Mesothelial cell of epicardium (in vitro differentiated cells): ENCODE measurements around the gene FBXO31. TPM values are rescaled to one million over a fixed set of nuclear protein-coding genes. Genes with fewer than 3 reads are reported as not detected.

Experiments
- DNase-seq, 2 experiments: peaks; one replicate each; pipeline ENCODE4 v3.0.0; 2021; ENCODE audit warnings: low spot score in 2 of 2; ENCODE audit not compliant: unreplicated experiment in 2 of 2
- H3K27ac Mint-ChIP-seq: 2 replicates; pipeline ENCODE4 v1.8.0; 2021; ENCODE audit warnings: mixed read lengths
- H3K27me3 Mint-ChIP-seq: 2 replicates; pipeline ENCODE4 v1.8.0; 2021; ENCODE audit warnings: low read depth, mixed read lengths
- H3K36me3 Mint-ChIP-seq: 2 replicates; pipeline ENCODE4 v1.8.0; 2021; ENCODE audit warnings: mixed read lengths
- H3K4me1 Mint-ChIP-seq: 2 replicates; pipeline ENCODE4 v1.8.0; 2021; ENCODE audit warnings: mixed read lengths
- H3K4me3 Mint-ChIP-seq: 2 replicates; pipeline ENCODE4 v1.8.0; 2021; ENCODE audit warnings: mild to moderate bottlenecking, moderate library complexity, mixed read lengths
- H3K9me3 Mint-ChIP-seq: 2 replicates; pipeline ENCODE4 v1.8.0; 2021; ENCODE audit warnings: mixed read lengths
- CTCF ChIP-seq: fragments of 200-600 bp; sonication (generic); IDR thresholded peaks from one replicate; pipeline ENCODE4 v1.5.0; 2021; ENCODE audit warnings: antibody characterized with exemption; ENCODE audit not compliant: unreplicated experiment
- total RNA-seq: library from RNA; stranded (reverse); gene quantifications from 3 replicates; pipeline ENCODE4 v1.2.1, GENCODE V29; 2021

Gene FBXO31
- total RNA-seq, 1 donor from 2014 or later: 38.1 TPM

DNA sequence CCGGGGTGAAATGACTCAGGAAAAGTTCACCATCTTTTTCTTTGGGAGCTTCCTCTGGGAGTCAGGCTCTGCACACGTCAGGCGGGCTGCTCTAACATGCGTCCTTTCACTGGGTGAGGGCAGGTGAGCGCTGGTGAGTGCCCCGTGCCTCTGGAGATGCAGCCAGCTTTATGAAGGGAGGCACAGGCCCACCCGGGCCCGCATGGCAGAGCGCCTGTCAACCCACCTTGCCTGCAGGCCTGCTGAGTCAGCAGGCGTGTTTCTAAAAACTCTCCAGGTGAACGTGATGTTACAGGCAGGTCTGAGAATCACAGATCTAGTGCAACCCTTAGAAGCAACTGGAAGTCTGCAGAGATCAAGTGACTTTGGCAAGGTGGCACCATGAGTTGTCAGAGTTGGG, 27.0 kb upstream of the FBXO31 start:
- no peaks in the 10 kb centered on the region for H3K4me1 Mint-ChIP-seq
- peaks cover 26% of the 10 kb centered on the region for H3K36me3 Mint-ChIP-seq
- no peak overlapping the region for H3K27ac Mint-ChIP-seq

GRCh38 chr16:87409781-87410180, 26.2 kb upstream of the FBXO31 start:
- DNase-seq: no peak
- no peak overlapping the region for H3K4me3 Mint-ChIP-seq
- TF ChIP-seq CTCF: no peak
- H3K27me3 Mint-ChIP-seq: no peaks in the 10 kb centered on the region
- no peaks in the 10 kb centered on the region for H3K9me3 Mint-ChIP-seq
- H3K4me1 Mint-ChIP-seq: no peaks in the 10 kb centered on the region
- H3K27ac Mint-ChIP-seq: no peak overlapping the region
- H3K36me3 Mint-ChIP-seq: peaks cover 28% of the 10 kb centered on the region

More for the DNA sequence above, 27.0 kb upstream of the FBXO31 start:
- H3K9me3 Mint-ChIP-seq: no peaks in the 10 kb centered on the region
- no peak for TF ChIP-seq CTCF
- DNase-seq: no peak
- H3K4me3 Mint-ChIP-seq: no peak overlapping the region
- H3K27me3 Mint-ChIP-seq: no peaks in the 10 kb centered on the region

DNA sequence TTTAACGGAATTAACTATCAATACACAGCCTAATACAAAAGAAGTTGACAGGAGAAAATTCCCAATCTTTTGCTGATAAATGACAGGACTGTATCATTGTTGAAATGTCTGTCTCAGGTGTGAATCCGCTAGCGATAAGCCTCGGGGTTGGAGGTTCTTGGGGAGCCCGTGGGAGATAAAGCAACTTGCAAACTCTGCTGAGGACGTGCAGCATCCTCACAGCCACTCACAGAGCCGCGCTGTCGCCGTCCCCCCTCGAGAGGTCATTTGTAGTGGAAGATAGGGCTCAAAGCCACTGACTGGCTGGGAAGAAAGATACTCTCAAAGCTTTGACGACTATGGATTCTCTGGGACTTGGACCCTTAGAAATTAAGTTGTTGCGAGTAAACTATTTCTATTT, 25.6 kb upstream of the FBXO31 start:
- DNase-seq: no peak
- H3K9me3 Mint-ChIP-seq: no peaks in the 10 kb centered on the region
- H3K27ac Mint-ChIP-seq: peak overlapping the region; percentile 16
- H3K27me3 Mint-ChIP-seq: no peaks in the 10 kb centered on the region
- no peak overlapping the region for H3K4me3 Mint-ChIP-seq
- no peaks in the 10 kb centered on the region for H3K4me1 Mint-ChIP-seq
- no peak for TF ChIP-seq CTCF
- peaks cover 28% of the 10 kb centered on the region for H3K36me3 Mint-ChIP-seq

DNA sequence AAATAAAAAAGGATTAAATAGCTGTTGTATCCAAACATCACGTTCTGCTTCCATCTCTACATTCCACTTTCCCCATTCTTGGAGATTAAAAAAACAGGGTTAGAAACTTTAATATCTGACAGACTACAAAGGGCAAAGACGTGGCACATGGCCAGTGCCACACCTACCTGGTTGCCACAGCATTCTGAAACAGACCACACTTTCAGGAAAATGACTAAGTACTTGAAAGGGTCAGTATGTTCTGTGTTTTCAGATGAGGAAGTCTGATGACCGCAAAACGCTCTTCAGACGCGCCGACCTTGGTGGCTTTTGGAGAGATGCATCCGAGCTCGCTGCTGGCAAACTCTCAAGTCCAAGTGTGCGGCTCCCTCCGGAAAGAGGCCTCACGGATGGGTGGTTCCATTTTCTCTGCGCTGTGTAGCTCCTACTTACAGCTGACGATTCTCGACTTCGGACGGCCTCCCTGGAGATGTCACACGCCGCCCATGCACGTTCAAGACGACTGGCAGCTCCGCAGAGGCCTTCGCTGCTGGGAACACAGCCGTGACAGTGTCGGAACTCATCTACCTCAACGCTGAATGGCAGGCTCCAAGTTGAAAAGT, 24.0 kb upstream of the FBXO31 start:
- DNase-seq: no peak
- no peak for TF ChIP-seq CTCF
- Mint-ChIP-seq H3K4me1 (no peaks in the 10 kb centered on the region), H3K9me3 (no peaks in the 10 kb centered on the region), H3K27me3 (no peaks in the 10 kb centered on the region), H3K27ac (no peak overlapping the region), H3K36me3 (peaks cover 31% of the 10 kb centered on the region), H3K4me3 (no peak overlapping the region)

DNA sequence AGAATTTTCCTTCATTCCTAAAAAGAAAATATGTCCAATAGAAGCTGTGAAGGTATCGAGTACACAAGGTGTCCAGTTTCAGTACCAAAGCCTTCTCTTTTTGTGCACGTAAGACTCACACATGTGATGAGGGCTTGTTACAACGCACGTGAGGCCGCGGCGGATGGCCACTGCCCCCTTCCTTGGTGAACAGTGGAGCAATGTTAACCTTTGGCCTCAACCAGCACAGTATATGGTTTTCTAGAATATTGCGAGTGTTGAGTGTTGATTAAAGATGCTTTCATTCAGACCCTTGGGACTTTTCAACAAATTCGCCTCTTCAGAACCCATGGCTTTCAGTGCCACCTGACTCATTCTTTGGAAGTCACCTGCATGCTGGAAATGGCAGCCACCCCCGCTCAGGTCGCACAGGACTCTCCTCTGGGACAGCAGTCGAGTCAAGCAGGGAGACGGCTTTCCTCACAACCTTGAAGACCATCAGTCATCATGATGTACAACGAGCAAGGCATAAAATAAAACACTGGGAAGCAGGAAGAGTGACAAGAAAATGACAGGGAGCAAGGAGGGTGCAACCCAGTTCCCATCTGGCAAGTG, 23.0 kb upstream of the FBXO31 start:
- no peak overlapping the region for H3K27ac Mint-ChIP-seq
- no peaks in the 10 kb centered on the region for H3K4me1 Mint-ChIP-seq
- no peak for DNase-seq
- no peak for TF ChIP-seq CTCF
- no peak overlapping the region for H3K4me3 Mint-ChIP-seq
- no peaks in the 10 kb centered on the region for H3K9me3 Mint-ChIP-seq
- H3K36me3 Mint-ChIP-seq: peaks cover 29% of the 10 kb centered on the region
- H3K27me3 Mint-ChIP-seq: no peaks in the 10 kb centered on the region
